GM12891 (cell line): ENCODE results near the gene GP1BA.

Experiments
- POLR2A ChIP-seq: IDR thresholded peaks from 2 replicates; pipeline ENCODE4 v1.6.1; 2011; ENCODE audit warnings: low read depth, low read length, control low read depth
- POU2F2 ChIP-seq: IDR thresholded peaks from 2 replicates; pipeline ENCODE4 v1.6.1; 2011; ENCODE audit warnings: low read depth, mild to moderate bottlenecking, control low read depth, low read length, moderate library complexity
- TAF1 ChIP-seq: IDR thresholded peaks from 2 replicates; pipeline ENCODE4 v1.6.1; 2011; ENCODE audit warnings: low read depth, low read length, control low read depth

GRCh38 chr17:4921320-4921719, 10.8 kb upstream of the GP1BA start:
- no peak for TF ChIP-seq POU2F2
- no peak for TF ChIP-seq TAF1
- no peak for TF ChIP-seq POLR2A
